IPS-20b (cell line): ENCODE measurements around the gene AMIGO2.

Experiments
- H3K27ac ChIP-seq: one replicate; pipeline ENCODE4 v1.5.1; 2013; ENCODE audit warnings: low read length
- H3K27me3 ChIP-seq: 2 replicates; pipeline ENCODE4 v1.6.1; 2013; ENCODE audit warnings: mild to moderate bottlenecking, low read length, inconsistent platforms; ENCODE audit not compliant: insufficient read depth
- H3K36me3 ChIP-seq: 2 replicates; pipeline ENCODE4 v1.6.1; 2013; ENCODE audit warnings: low read depth, mild to moderate bottlenecking, inconsistent platforms, low read length, moderate library complexity; ENCODE audit not compliant: insufficient read depth
- H3K4me1 ChIP-seq: 2 replicates; pipeline ENCODE4 v1.6.1; 2013; ENCODE audit warnings: mild to moderate bottlenecking, control low read depth, inconsistent platforms, low read length, moderate library complexity; ENCODE audit not compliant: insufficient read depth
- H3K4me3 ChIP-seq: 2 replicates; pipeline ENCODE4 v1.5.1; 2013; ENCODE audit warnings: mild to moderate bottlenecking, low read length, inconsistent platforms
- H3K9ac ChIP-seq: 2 replicates; pipeline ENCODE4 v1.6.1; 2013; ENCODE audit warnings: low read depth, mild to moderate bottlenecking, inconsistent platforms, low read length, moderate library complexity
- H3K9me3 ChIP-seq: 2 replicates; pipeline ENCODE4 v1.6.1; 2013; ENCODE audit warnings: mild to moderate bottlenecking, low read depth, low read length, inconsistent platforms; ENCODE audit not compliant: insufficient read depth

AMIGO2 gene

DNA sequence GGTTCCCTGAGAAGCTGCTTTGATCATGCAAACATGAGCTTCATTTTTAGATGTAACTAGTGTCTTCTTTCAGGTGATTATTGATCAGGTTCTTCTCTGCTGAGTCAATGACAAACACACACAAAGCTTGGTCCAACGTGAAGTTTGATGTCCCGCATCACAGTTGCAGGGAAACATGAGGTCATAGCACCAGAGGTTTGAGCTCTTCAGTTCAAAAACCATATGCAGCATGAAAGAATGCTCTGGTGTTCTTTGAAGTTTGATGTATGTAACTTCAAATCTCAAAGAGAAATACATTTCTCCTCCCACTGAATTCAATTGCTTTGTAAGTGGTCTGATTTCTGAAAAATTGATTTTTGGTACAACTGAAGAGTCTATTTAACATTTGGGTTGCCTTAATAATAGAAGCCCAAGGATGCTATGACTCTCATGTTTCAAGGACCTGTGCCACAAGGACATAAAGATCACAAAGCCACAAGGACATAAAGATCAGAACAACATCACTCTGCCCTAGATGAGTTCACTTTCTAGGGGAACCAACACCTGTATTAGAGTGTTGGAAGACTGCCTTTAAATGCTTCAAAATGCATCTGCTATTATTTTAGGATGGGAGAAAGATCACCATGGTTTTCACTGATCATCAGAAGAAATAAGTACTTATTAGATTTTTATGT lies 31.1 kb upstream of the AMIGO2 start:
- Histone ChIP-seq H3K9ac (no peak overlapping the region), H3K9me3 (no peaks in the 10 kb centered on the region), H3K4me1 (no peaks in the 10 kb centered on the region), H3K36me3 (no peaks in the 10 kb centered on the region), H3K27me3 (no peaks in the 10 kb centered on the region), H3K27ac (no peak overlapping the region), H3K4me3 (no peak overlapping the region)

DNA sequence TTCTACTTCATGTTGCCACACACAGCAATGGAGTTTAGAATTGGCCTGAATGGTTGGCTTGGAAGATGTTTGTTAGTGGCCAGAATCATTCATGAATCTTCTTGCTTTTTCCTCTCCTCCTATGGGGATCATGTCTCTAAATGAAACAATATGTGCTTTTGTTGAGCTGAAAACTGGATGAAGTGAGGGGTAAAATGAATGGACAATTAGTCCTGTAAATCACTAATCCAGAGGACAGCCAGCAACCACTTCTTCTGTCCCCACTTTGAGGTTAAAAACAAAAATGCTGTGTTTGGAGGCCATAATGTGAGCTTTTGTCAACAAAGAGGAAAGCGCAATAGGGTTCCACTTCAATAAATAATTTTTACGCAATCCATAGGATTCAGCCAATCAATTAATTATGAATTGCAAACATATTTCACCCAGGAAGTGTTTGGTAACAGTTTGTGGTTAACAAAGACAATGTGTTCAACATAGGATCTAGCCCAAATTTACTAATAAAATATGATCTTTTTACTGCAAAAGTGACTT lies 30.3 kb upstream of the AMIGO2 start:
- Histone ChIP-seq H3K4me1 (no peaks in the 10 kb centered on the region), H3K27ac (no peak overlapping the region), H3K4me3 (no peak overlapping the region), H3K36me3 (no peaks in the 10 kb centered on the region), H3K9me3 (no peaks in the 10 kb centered on the region), H3K9ac (no peak overlapping the region), H3K27me3 (no peaks in the 10 kb centered on the region)

DNA sequence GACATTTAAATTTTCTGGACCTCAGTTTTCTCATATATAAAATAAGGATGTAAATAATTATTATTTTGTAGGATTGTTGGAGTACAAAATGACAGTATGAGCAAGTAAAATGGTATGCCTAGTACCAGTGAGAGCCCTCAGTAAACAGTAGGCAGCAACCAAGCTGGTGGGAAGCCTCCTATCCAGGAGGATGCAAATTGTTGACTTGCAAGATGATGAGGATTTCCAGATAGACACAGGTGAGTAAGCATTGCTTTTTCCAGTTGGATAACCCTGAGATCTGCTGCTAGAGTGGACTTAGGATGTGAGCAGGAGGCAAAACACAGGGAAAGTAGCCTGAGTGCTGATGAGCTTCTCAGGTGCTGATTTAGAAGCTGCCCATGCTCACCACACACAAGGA lies 28.2 kb upstream of the AMIGO2 start:
- H3K9ac ChIP-seq, result no peak overlapping the region
- H3K4me1 ChIP-seq, result no peaks in the 10 kb centered on the region
- no peak overlapping the region for H3K4me3 ChIP-seq
- no peaks in the 10 kb centered on the region for H3K36me3 ChIP-seq
- no peaks in the 10 kb centered on the region for H3K9me3 ChIP-seq
- no peaks in the 10 kb centered on the region for H3K27me3 ChIP-seq
- no peak overlapping the region for H3K27ac ChIP-seq

DNA sequence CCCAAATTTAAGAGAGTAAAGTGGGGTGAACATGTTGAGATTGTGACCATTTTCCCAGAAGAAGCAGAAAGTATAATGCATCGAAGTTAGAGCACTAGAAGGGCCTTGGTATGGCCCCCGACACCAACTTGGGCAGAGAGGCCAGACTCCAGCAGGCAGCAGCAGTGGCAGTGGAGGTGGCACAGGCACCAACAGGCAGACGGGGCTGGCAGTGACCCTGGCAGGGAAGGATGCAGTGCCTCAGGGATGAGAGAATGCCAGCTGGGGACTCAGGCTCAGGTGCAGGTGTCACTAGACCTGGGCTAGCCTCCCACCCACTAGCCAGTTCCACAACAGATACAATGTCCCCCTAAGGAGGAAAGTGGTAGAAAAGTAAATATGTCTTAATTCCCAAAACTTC lies 27.7 kb upstream of the AMIGO2 start:
- H3K9me3 ChIP-seq, result no peaks in the 10 kb centered on the region
- H3K9ac ChIP-seq, result no peak overlapping the region
- H3K36me3 ChIP-seq, result no peaks in the 10 kb centered on the region
- no peaks in the 10 kb centered on the region for H3K4me1 ChIP-seq
- no peaks in the 10 kb centered on the region for H3K27me3 ChIP-seq
- no peak overlapping the region for H3K27ac ChIP-seq
- H3K4me3 ChIP-seq, result no peak overlapping the region

DNA sequence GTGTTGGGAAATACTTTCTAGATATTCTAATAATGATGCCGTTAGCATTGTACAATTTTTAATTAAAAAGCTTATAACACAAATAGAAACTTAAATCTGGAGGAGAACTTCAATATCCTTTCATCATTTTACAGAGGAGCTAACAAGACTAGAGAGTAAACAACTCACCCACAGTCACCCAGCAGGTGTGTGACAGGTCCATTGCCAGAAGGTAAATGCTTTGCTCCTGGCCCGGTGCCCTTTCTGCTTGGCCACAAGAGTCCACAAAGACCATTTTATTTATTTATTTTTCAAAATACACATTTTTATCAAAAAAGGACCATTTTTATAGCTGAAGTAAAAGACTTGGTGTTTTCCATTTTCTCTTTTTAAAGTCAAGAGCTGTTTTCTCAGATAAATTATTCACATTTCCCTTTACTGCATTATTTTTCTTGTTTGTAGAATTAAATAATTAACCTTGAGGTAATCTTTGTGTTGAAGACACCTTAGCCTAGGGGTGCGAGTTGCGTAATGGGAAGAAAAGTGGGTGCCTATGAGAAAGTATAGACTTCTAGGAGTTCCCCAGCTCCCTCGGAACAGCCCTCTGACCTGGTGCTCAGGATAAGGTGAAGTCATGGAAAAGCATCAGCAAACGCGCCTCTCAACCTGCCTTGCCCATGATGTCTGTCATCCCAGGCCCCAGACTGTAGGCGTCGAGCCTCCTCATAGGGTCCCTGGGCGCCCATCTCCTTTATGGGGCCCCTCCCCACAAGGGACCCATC lies 26.3 kb upstream of the AMIGO2 start:
- no peak overlapping the region for H3K27ac ChIP-seq
- H3K36me3 ChIP-seq, result no peaks in the 10 kb centered on the region
- no peaks in the 10 kb centered on the region for H3K9me3 ChIP-seq
- H3K4me3 ChIP-seq, result no peak overlapping the region
- no peaks in the 10 kb centered on the region for H3K4me1 ChIP-seq
- no peak overlapping the region for H3K9ac ChIP-seq
- H3K27me3 ChIP-seq, result no peaks in the 10 kb centered on the region

DNA sequence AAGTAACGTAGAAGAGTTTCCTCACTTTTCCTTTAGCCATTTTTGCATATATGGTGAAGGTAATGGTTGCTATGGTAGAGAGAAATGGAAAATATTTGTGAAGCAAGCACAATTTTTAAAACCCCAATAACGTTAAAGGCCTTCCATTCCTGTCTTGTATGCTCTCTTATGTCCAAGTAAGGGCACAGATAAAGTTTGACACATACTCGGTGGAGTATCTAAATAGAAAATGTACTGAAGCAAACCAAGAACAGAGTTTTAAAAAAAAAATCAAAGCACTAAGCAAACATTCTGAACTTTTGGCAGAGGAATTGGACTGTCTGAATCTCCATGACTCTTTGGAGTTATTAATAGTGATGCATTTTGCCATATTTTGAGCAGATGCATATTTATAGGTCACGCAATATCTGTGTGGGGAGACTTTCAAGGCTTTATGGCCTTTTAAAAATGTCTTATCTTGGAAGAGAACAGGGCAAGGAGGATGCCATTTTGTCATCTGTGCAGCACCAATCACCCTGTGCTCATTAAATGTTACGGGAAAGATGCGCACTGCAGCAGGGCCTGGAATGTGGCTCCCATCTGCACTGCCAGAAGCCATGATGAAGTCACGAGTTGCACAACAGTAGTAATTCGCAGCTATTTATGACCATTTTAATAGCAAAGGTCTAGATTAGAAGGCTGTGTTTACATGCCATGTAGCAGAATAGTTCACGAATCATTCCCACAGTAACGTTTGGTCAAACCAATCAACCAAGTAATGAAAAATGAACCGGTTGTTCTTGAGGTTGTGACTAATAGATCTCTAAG lies 23.3 kb upstream of the AMIGO2 start:
- H3K36me3 ChIP-seq, result no peaks in the 10 kb centered on the region
- no peaks in the 10 kb centered on the region for H3K4me1 ChIP-seq
- H3K9me3 ChIP-seq, result no peaks in the 10 kb centered on the region
- H3K9ac ChIP-seq, result no peak overlapping the region
- no peak overlapping the region for H3K27ac ChIP-seq
- no peaks in the 10 kb centered on the region for H3K27me3 ChIP-seq
- H3K4me3 ChIP-seq, result no peak overlapping the region

DNA sequence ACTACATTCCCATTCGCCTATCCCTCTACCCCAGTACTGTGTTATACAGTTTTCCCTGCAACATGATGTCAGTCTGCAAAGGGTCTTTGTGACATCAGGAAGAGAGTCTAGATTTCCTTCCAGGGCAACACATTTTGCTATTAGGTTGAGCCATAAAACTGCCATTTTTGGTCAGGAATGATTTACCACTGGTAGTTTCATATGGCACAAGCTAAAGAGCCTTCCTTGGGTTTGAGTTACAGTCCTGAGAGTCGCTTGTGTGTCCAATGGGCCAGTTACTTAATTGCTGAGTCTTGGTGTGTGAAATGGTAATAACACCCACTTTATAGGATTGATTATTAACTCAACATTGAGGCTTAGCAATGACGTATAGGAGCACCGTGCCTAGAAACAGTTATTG lies 22.6 kb upstream of the AMIGO2 start:
- Histone ChIP-seq H3K27ac (no peak overlapping the region), H3K4me1 (no peaks in the 10 kb centered on the region), H3K4me3 (no peak overlapping the region), H3K9me3 (no peaks in the 10 kb centered on the region), H3K27me3 (no peaks in the 10 kb centered on the region), H3K36me3 (no peaks in the 10 kb centered on the region), H3K9ac (no peak overlapping the region)

DNA sequence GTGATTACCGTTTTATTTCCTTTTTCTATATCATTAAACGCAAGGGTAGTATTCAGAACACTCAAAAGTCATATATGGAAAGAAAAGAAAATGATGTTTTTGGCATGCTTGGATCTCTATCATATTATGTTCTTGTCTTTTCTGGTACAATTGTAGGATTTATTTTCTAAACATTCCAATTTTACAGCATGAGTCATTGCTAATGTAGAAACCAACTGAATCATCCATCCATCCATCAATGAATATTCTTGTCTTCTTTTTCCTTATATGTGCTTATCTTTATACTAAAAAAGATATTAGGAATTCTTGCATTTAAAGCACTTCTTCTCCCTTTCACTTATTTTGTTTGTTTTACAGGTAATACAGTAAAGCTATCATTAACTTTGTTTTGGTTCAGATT lies 20.4 kb upstream of the AMIGO2 start:
- Histone ChIP-seq H3K9me3 (no peaks in the 10 kb centered on the region), H3K36me3 (no peaks in the 10 kb centered on the region), H3K27ac (no peak overlapping the region), H3K27me3 (no peaks in the 10 kb centered on the region), H3K4me3 (no peak overlapping the region), H3K4me1 (no peaks in the 10 kb centered on the region), H3K9ac (no peak overlapping the region)

DNA sequence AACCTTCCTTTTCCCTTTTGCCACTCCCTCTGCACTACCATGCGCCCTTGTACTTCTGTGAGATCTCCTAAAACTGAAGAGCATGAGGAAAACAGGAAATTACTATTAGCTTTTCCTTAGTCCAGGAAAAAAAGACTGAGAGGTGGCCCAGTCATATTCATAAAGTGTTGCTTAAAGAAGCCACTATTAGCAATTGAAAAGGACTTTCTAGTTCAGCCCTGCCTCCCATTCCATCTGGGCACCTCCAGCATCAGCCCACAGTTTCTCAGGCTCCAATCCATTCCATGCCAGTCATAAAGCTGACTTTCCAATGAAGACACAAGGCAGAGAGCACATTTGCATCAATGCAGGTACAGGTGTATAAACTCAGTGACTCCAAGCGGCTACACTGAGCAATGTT lies 19.9 kb upstream of the AMIGO2 start:
- Histone ChIP-seq H3K9me3 (no peaks in the 10 kb centered on the region), H3K9ac (no peak overlapping the region), H3K4me1 (no peaks in the 10 kb centered on the region), H3K27ac (no peak overlapping the region), H3K4me3 (no peak overlapping the region), H3K36me3 (no peaks in the 10 kb centered on the region), H3K27me3 (no peaks in the 10 kb centered on the region)

DNA sequence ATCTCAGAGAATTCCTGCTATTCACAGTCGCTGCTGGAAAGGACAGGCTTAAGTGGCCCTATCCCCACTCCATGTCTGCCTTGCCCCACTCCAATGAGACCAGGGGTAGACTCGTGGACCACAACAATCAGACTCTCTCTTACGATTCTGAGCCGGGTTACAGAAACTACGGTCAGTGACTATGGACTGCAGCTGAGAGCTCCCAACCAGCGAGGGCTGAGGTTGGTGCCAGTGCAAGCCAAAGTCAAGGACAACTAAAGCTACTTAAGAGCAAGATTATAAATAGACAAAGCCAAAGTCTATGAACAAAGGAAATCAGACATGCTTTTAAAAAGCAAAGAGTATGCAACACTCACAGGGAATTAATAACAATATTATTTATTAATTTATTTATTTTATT lies 18.3 kb upstream of the AMIGO2 start:
- Histone ChIP-seq H3K27me3 (no peaks in the 10 kb centered on the region), H3K27ac (no peak overlapping the region), H3K4me1 (no peaks in the 10 kb centered on the region), H3K9me3 (no peaks in the 10 kb centered on the region), H3K36me3 (no peaks in the 10 kb centered on the region), H3K9ac (no peak overlapping the region), H3K4me3 (no peak overlapping the region)

DNA sequence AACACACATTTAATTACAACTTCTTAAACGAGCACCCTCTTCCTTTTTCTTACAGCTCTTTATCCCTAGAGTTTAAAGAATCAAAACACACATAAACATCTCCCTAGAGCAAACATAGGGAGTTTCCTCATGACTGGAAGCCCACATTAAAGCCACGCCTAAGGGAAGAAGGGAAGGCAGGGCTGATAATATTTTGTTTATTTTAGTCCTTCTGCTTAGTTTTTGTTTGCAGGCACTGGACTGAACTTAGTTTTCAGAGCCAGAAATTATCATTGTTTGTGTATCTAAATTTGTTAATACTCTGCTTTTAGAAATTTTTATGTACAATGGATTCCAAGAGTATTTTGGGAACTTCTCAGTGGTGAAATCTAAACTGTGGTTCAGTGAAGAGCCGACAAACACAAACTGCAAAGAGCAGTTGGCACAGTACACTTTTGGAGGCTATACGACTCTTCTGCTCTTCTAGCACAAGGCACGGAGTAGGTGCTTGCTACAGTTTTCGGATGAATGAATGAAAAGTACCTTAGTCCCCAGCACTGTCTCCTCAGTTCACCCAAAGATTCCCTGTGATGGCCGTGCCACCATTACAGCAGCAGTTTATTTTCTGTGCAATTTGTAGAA lies 17.6 kb upstream of the AMIGO2 start:
- H3K9me3 ChIP-seq, result no peaks in the 10 kb centered on the region
- no peaks in the 10 kb centered on the region for H3K27me3 ChIP-seq
- no peak overlapping the region for H3K4me3 ChIP-seq
- H3K36me3 ChIP-seq, result no peaks in the 10 kb centered on the region
- H3K4me1 ChIP-seq, result no peaks in the 10 kb centered on the region
- H3K27ac ChIP-seq, result no peak overlapping the region
- H3K9ac ChIP-seq, result no peak overlapping the region
